Ectodermal cell (in vitro differentiated cells): Measurements from ENCODE around the gene FAM234B. TPM values are rescaled to one million over a fixed set of nuclear protein-coding genes. Genes with fewer than 3 reads are reported as not detected.

Source experiments
- H3K27ac ChIP-seq: 2 replicates; pipeline ENCODE4 v1.7.0; 2013; ENCODE audit warnings: mild to moderate bottlenecking, low read depth, low read length; ENCODE audit not compliant: insufficient read depth, poor library complexity, severe bottlenecking
- H3K27me3 ChIP-seq: 2 replicates; pipeline ENCODE4 v1.7.0; 2013; ENCODE audit warnings: mild to moderate bottlenecking, low read length; ENCODE audit not compliant: insufficient read depth, control insufficient read depth, poor library complexity, severe bottlenecking
- H3K36me3 ChIP-seq: one replicate; pipeline ENCODE4 v1.7.0; 2013; ENCODE audit warnings: low read length; ENCODE audit not compliant: control insufficient read depth, insufficient read depth
- H3K4me1 ChIP-seq: one replicate; pipeline ENCODE4 v1.7.0; 2013; ENCODE audit warnings: low read length; ENCODE audit not compliant: control insufficient read depth, insufficient read depth
- H3K4me3 ChIP-seq: 2 replicates; pipeline ENCODE4 v1.7.0; 2013; ENCODE audit warnings: low read depth, low read length, control low read depth; ENCODE audit not compliant: insufficient read depth
- H3K9me3 ChIP-seq: 2 replicates; pipeline ENCODE4 v1.7.0; 2013; ENCODE audit warnings: mild to moderate bottlenecking, low read length, moderate library complexity; ENCODE audit not compliant: control insufficient read depth
- WGBS, 2 experiments: methylation state at CpG; one replicate each; pipeline ENCODE4 v1.1.7; 2013; ENCODE audit warnings: missing lambda C conversion rate in 2 of 2; 5-methylcytosine and 5-hydroxymethylcytosine counted together
- polyA plus RNA-seq, 4 experiments: library from polyadenylated mRNA; stranded (reverse); fragments of 50-300 nt; gene quantifications; one replicate each; pipeline ENCODE4 v1.2.3, GENCODE V29; 2013

Gene FAM234B, protein sequence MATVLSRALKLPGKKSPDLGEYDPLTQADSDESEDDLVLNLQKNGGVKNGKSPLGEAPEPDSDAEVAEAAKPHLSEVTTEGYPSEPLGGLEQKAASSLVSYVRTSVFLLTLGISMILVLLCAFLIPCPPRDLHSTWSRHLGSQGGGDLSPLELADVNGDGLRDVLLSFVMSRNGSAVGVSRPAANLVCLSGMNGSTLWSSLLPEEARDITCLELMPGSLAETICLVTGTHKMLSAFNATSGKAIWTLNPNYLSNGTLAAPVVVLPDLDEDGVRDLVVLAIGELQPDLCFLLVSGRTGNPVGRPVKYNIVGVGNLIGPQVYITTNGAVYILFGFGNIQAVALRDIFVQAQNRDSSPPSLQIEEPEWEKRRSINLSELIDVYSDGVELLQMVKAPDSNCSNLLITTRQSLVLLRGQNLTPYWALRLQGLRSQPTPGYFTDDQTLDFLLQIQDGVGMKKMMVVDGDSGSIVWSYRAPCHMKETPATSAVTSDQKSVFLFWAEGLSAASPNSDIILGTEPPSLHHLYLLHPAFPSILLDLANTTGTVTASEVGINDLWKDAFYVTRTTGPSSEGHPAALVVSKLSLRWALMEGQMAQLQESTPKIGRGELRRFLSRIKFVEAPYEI
- polyA plus RNA-seq (2013, experiment 1 of 4) = 32.7 TPM
- polyA plus RNA-seq (2013, experiment 2 of 4) = 30.8 TPM
- 23.5 TPM for polyA plus RNA-seq (2013, experiment 3 of 4)
- 26.6 TPM for polyA plus RNA-seq (2013, experiment 4 of 4)

- Histone ChIP-seq H3K36me3 (no peaks in the 10 kb centered on the region), H3K4me3 (peak within 1 kb of the TSS; percentile 93), H3K9me3 (no peaks in the 10 kb centered on the region), H3K4me1 (peaks cover 12% of the 10 kb centered on the region), H3K27me3 (no peaks in the 10 kb centered on the region), H3K27ac (no peak within 1 kb of the TSS)
- 5 to 6% methylated on average over 74 of the region's 74 CpGs for WGBS, 2 experiments
These were observed at the start of gene FAM234B for GRCh38 chr12:13044002-13044905. Gene FAM234B (plus strand): TSS chr12:13044381. CDS start chr12:13044404, 23 bp downstream.

DNA sequence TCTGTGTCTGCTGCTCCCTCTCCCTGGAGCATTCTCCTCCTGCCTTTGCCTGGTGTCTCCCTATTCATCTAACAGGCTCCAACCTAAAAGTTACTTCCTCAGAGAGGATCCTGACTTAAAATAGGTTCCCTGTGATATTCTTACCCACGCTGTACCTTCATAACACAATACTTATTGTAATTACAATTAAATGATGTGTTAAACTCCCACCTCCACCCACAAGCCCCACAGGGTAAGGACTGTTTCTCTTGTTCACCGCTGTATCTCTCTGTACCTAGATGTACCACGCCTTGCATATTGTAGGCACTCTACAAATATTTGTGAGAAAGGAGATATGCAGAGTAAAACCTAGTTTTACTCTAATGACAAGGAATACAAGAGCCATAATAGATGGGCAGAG, 49.1 kb upstream of the FAM234B start:
- no peaks in the 10 kb centered on the region for H3K9me3 ChIP-seq
- WGBS, 2 experiments = 90 to 94% methylated on average over 3 of the region's 3 CpGs
- H3K27me3 ChIP-seq = no peaks in the 10 kb centered on the region
- no peak overlapping the region for H3K27ac ChIP-seq
- H3K4me3 ChIP-seq = no peak overlapping the region
- H3K36me3 ChIP-seq = no peaks in the 10 kb centered on the region
- peaks cover 8% of the 10 kb centered on the region for H3K4me1 ChIP-seq

GRCh38 chr12:12996209-12996608, 48.0 kb upstream of the FAM234B start:
- H3K4me1 ChIP-seq = peaks cover 3% of the 10 kb centered on the region
- WGBS, 2 experiments = 92% methylated on average over 3 of the region's 3 CpGs
- no peaks in the 10 kb centered on the region for H3K27me3 ChIP-seq

GRCh38 chr12:12997156-12997555, 47.0 kb upstream of the FAM234B start:
- H3K9me3 ChIP-seq = no peaks in the 10 kb centered on the region
- peaks cover 8% of the 10 kb centered on the region for H3K27me3 ChIP-seq
- H3K4me3 ChIP-seq = no peak overlapping the region
- no peak overlapping the region for H3K27ac ChIP-seq
- 91 to 92% methylated on average over 3 of the region's 3 CpGs for WGBS, 2 experiments
- no peaks in the 10 kb centered on the region for H3K36me3 ChIP-seq
- H3K4me1 ChIP-seq = no peaks in the 10 kb centered on the region

More at GRCh38 chr12:12996209-12996608, 48.0 kb upstream of the FAM234B start:
- Histone ChIP-seq H3K4me3 (no peak overlapping the region), H3K27ac (no peak overlapping the region), H3K9me3 (no peaks in the 10 kb centered on the region), H3K36me3 (no peaks in the 10 kb centered on the region)

DNA sequence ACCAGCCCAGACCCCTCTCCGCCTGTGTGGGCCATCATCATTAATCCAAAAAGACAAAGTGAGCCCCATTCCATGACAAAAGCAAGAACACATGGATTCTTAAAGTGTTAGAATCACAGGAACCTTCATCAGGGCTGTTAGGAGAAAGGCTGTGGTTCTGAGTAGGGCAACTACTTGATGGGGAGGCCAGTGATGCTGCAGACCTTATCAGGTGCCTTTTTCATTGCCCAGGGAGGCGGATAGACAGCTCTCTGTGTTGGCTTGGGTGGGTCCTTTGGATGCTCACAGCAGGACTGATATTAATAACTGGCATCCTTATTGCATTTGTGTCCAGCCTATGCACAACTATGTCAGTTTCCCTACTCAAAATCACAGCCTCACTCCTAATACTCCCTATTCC, 46.4 kb upstream of the FAM234B start:
- Histone ChIP-seq H3K36me3 (no peaks in the 10 kb centered on the region), H3K9me3 (no peaks in the 10 kb centered on the region), H3K27me3 (peaks cover 12% of the 10 kb centered on the region), H3K27ac (no peak overlapping the region), H3K4me1 (no peaks in the 10 kb centered on the region), H3K4me3 (no peak overlapping the region)
- WGBS, 2 experiments = 33 to 47% methylated on average over 2 of the region's 2 CpGs

DNA sequence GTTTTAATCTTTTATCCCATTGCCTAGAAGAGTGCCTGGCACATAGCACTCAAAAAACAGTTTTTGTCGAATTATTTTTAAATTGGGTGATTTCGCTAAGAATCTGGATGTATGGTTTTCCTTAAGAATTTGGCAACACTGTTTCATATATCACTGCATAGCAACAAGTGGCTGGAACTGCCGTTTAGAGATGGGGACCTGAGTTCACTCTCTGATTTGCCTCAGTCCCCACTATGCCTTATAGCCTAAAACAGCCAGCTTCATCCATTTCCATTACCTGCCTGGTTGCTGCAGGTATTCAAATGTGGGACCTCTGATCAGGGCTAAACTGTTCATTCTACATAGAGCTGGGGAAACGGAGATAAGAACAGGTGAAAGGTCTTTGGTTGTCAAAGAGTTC, 45.9 kb upstream of the FAM234B start:
- no peak overlapping the region for H3K27ac ChIP-seq
- no peaks in the 10 kb centered on the region for H3K36me3 ChIP-seq
- WGBS, 2 experiments = 91 to 92% methylated on average over 4 of the region's 4 CpGs
- no peaks in the 10 kb centered on the region for H3K9me3 ChIP-seq
- no peaks in the 10 kb centered on the region for H3K4me1 ChIP-seq
- peaks cover 15% of the 10 kb centered on the region for H3K27me3 ChIP-seq
- H3K4me3 ChIP-seq = no peak overlapping the region

DNA sequence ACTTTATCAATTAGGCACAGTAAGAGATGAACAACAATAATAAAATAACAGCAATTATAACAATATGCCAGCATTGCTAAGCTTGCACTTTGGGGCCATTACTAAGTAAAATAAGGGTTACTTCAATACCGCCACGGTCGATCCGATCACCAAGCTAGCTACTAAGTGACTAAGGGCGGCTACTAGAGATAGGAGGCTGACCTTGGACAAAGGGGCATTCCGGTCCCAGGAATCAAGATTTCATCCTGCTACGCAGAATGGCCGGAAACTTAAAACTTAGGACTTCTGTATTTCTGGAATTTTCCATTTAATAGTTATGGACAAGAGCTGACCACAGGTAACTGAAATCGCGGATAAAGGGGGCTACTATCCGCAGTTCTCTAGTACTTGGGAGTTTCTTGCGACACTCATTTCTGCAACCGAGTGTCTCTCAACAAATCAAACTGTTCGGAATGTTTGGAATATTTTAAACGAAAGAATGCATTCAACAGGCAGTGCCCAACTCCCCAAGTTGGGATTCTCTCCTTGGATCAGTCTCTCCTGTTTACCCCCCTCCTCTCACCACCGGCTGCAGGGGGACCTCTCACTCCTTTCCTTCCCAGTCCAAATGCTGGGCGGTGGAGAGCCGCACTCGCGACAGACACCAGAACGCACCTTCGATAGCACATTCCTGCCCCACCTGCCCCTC, 44.8 kb upstream of the FAM234B start:
- peak overlapping the region; percentile 63 for H3K4me3 ChIP-seq
- H3K9me3 ChIP-seq = no peaks in the 10 kb centered on the region
- peaks cover 15% of the 10 kb centered on the region for H3K27me3 ChIP-seq
- no peak overlapping the region for H3K27ac ChIP-seq
- H3K4me1 ChIP-seq = no peaks in the 10 kb centered on the region
- H3K36me3 ChIP-seq = no peaks in the 10 kb centered on the region
- 40% methylated on average over 22 of the region's 22 CpGs for WGBS, 2 experiments

DNA sequence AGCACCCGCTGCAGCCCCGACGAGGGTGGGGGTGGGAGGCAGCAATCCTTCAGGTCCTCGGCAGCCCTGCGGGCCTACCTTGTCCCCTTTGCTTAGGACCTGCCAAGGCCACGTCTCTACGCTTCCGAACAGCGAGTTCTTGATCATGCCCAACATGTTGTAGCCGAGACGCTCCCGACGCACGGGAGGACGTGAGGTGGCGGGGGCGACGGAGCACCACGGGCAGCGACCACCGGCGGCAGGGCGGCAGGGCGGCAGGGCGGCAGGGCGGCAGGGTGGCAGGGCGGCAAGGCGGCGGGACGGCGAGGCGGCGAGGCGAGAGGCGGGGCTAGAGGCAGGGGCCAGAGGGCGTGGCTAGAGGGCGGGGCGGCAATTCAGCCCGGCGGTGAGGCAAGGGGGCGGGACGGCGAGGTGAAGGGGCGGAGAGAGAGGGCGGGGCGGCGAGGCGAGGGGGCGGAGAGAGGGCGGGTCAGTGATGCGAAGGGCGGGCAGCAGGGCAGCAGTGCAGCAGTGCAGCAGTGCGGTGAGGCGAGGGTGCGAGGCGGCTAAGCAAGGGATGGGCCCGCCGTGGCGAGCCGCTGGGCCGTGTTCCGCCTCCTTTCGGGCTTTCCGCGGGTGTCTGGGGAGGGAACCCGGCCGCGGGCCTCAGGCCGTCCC, 44.1 kb upstream of the FAM234B start, which contains the start of gene HEBP1:
Gene HEBP1, minus strand, starts transcription at position 307 of the 657 bp plus-strand sequence. Its CDS starts 151 bp downstream, at position 156.
- 0 to 1% methylated on average over 69 of the region's 69 CpGs for WGBS, 2 experiments
- no peaks in the 10 kb centered on the region for H3K36me3 ChIP-seq
- H3K4me1 ChIP-seq = no peaks in the 10 kb centered on the region
- peaks cover 15% of the 10 kb centered on the region for H3K27me3 ChIP-seq
- no peaks in the 10 kb centered on the region for H3K9me3 ChIP-seq
- H3K27ac ChIP-seq = peak within 1 kb of the TSS; percentile 40
- H3K4me3 ChIP-seq = peak within 1 kb of the TSS; percentile 63

DNA sequence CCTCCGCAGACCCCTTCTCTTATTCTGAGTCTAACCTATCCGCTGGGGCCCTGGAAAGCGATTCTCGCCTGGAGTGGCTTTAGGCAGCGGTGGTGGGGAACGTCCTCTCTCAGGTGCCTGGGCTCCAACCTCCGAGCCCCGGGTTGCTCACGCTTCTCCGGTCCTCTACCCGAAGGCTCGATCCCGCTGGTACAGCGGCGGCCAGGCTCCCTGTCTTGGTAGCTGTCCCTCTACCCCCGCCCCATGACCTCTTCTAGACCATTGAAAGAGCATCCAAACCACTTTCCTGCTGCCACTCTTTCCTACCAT, 43.6 kb upstream of the FAM234B start:
- 0 to 1% methylated on average over 16 of the region's 16 CpGs for WGBS, 2 experiments
- Histone ChIP-seq H3K4me3 (peak overlapping the region; percentile 63), H3K9me3 (no peaks in the 10 kb centered on the region), H3K36me3 (no peaks in the 10 kb centered on the region), H3K4me1 (peaks cover 2% of the 10 kb centered on the region), H3K27me3 (peaks cover 15% of the 10 kb centered on the region), H3K27ac (peak overlapping the region; percentile 40)
